Vagina (tissue), 2 donors: Measurements from ENCODE around the gene DDIT3.
"Not testable (repeated sequence)": the region's sequence is repeated elsewhere in the genome, so short reads cannot be mapped to it uniquely, and the experiment has no call there.

Experiments
- POLR2A ChIP-seq, 2 donors: fragments of 450-650 bp; IDR thresholded peaks; one replicate each; pipeline ENCODE4 v1.6.1; 2017; ENCODE audit warnings: antibody characterized with exemption in 2 of 2, mild to moderate bottlenecking in 2 of 2, moderate library complexity in 2 of 2
- POLR2AphosphoS5 ChIP-seq, 2 donors: sonication (generic); formaldehyde crosslinking; IDR thresholded peaks; one replicate each; pipeline ENCODE4 v1.9.0; 2017; ENCODE audit warnings: antibody characterized with exemption in 2 of 2, mild to moderate bottlenecking in 2 of 2, low read depth in 1 of 2; ENCODE audit not compliant: insufficient read depth in 1 of 2
- TF ChIP-seq, protein P1 (sequence below), 3 experiments: fragments of 450-650 bp in 2 of 3; fragments of 200-600 bp in 1 of 3; sonication (generic) in 1 of 3; IDR thresholded peaks; one replicate each; pipeline ENCODE4 v1.5.1; 2017 to 2019; ENCODE audit warnings: antibody characterized with exemption in 3 of 3, mild to moderate bottlenecking in 2 of 3, moderate library complexity in 2 of 3

DNA sequence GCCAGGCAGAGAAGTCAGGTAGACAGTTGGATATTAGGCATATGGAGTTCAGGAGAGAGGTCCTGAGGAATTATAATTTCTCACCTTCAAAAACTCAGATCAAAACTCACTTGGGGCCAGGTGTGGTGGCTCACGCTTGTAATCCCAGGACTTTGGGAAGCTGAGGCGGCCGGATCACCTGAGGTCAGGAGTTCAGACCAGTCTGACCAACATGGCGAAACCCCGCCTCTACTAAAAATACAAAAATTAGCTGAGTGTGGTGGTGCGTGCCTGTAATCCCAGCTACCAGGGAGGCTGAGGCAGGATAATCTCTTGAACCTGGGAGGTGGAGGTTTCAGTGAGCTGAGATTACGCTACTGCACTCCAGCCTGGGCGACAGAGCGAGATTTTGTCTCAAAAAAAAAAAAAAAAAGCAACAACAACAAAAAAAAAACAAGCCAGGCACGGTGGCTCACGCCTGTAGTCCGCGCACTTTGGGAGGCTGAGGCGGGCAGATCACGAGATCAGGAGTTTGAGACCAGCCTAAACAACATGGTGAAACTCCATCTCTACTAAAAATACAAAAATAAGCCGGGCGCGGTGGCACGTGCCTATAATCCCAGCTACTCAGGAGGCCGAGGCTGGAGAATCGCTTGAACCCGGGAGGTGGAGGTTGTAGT, 17.9 kb downstream of the DDIT3 start:
- TF ChIP-seq, protein P1, sequence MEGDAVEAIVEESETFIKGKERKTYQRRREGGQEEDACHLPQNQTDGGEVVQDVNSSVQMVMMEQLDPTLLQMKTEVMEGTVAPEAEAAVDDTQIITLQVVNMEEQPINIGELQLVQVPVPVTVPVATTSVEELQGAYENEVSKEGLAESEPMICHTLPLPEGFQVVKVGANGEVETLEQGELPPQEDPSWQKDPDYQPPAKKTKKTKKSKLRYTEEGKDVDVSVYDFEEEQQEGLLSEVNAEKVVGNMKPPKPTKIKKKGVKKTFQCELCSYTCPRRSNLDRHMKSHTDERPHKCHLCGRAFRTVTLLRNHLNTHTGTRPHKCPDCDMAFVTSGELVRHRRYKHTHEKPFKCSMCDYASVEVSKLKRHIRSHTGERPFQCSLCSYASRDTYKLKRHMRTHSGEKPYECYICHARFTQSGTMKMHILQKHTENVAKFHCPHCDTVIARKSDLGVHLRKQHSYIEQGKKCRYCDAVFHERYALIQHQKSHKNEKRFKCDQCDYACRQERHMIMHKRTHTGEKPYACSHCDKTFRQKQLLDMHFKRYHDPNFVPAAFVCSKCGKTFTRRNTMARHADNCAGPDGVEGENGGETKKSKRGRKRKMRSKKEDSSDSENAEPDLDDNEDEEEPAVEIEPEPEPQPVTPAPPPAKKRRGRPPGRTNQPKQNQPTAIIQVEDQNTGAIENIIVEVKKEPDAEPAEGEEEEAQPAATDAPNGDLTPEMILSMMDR (IDR thresholded peaks at IDR 0.05): not testable (repeated sequence)
- TF ChIP-seq POLR2AphosphoS5 (IDR thresholded peaks at IDR 0.05; ENCODE audit: insufficient read depth in 1 of 2, low read depth in 1 of 2); POLR2A (IDR thresholded peaks at IDR 0.05): not testable (repeated sequence)
